HepG2 (cell line): ENCODE results near the gene TMEM95. TPM values are rescaled to one million over a fixed set of nuclear protein-coding genes. Genes with fewer than 3 reads are reported as not detected.

Experiments used
- AGO1 ChIP-seq: fragments of 200-400 bp; formaldehyde crosslinking; IDR thresholded peaks from 2 replicates; pipeline ENCODE4 v1.6.1; 2017; ENCODE audit warnings: mild to moderate bottlenecking, low read depth, low read length, moderate library complexity; ENCODE audit not compliant: poor library complexity, severe bottlenecking
- CHCHD3 ChIP-seq: sonication (generic); formaldehyde crosslinking; IDR thresholded peaks from 2 replicates; pipeline ENCODE4 v1.8.0; 2022; ENCODE audit warnings: mild to moderate bottlenecking, missing genetic modification reagents, moderate library complexity
- CSRNP1 ChIP-seq: sonication (generic); formaldehyde crosslinking; IDR thresholded peaks from 2 replicates; pipeline ENCODE4 v1.8.1; 2023; ENCODE audit warnings: mild to moderate bottlenecking, missing genetic modification reagents
- NCOA1 ChIP-seq: sonication (generic); formaldehyde crosslinking; IDR thresholded peaks from 2 replicates; pipeline ENCODE4 v1.9.0; 2021; ENCODE audit warnings: missing genetic modification reagents
- XRCC5 ChIP-seq: fragments of 200-400 bp; formaldehyde crosslinking; optimal IDR thresholded peaks from 2 replicates; pipeline ENCODE3; 2017; ENCODE audit warnings: mild to moderate bottlenecking, low read length
- ZFP90 ChIP-seq: sonication (generic); formaldehyde crosslinking; IDR thresholded peaks from 2 replicates; pipeline ENCODE4 v1.8.0; 2022; ENCODE audit warnings: missing genetic modification reagents, mild to moderate bottlenecking, inconsistent platforms, borderline replicate concordance
- ZNF253 ChIP-seq: sonication (generic); formaldehyde crosslinking; IDR thresholded peaks from 2 replicates; pipeline ENCODE4 v1.8.0; 2022; ENCODE audit warnings: mild to moderate bottlenecking, missing genetic modification reagents, borderline replicate concordance
- ZNF703 ChIP-seq: sonication (generic); formaldehyde crosslinking; IDR thresholded peaks from 2 replicates; pipeline ENCODE4 v1.5.1; 2020; ENCODE audit warnings: missing genetic modification reagents, mild to moderate bottlenecking, moderate library complexity, borderline replicate concordance
- ZNF773 ChIP-seq: sonication (generic); formaldehyde crosslinking; IDR thresholded peaks from 2 replicates; pipeline ENCODE4 v1.4.0; 2020; ENCODE audit warnings: missing genetic modification reagents, borderline replicate concordance
- ZSCAN20 ChIP-seq: sonication (generic); formaldehyde crosslinking; IDR thresholded peaks from 2 replicates; pipeline ENCODE4 v1.4.0; 2020; ENCODE audit warnings: missing genetic modification reagents, mild to moderate bottlenecking, borderline replicate concordance
- polyA plus RNA-seq, 8 experiments: library from polyadenylated mRNA; depleted of rRNA in 3 of 8; stranded (reverse) in 7 of 8; unstranded in 1 of 8; fragments of >200 nt; fragmentation: Illumina TruSeq in 4 of 8; extraction: Trizol in 4 of 8; gene quantifications; 2 replicates each; pipeline versions ENCODE4 v1.2.1 to v1.2.3, GENCODE V29; 2011 to 2016; ENCODE audit warnings: low read depth in 4 of 8, missing spikeins in 1 of 8, mixed read lengths in 1 of 8; ENCODE audit not compliant: insufficient read depth in 1 of 8
- total RNA-seq, 5 experiments: library from RNA; depleted of rRNA; stranded (reverse); fragments of >200 nt; fragmentation: Illumina TruSeq; extraction: Trizol; gene quantifications; 2 replicates each; pipeline ENCODE4 v1.2.3, GENCODE V29; 2016; ENCODE audit warnings: low read depth in 1 of 5
- TF ChIP-seq, protein P1 (sequence below): sonication (generic); formaldehyde crosslinking; IDR thresholded peaks from 2 replicates; pipeline ENCODE4 v1.5.0; 2020; ENCODE audit warnings: mild to moderate bottlenecking, missing genetic modification reagents, moderate library complexity
- TF ChIP-seq, protein P2 (sequence below): sonication (generic); formaldehyde crosslinking; IDR thresholded peaks from 2 replicates; pipeline ENCODE4 v1.5.0; 2020; ENCODE audit warnings: missing genetic modification reagents, mild to moderate bottlenecking, borderline replicate concordance

TMEM95 gene
- total and polyA plus RNA-seq, 2 of the 13 experiments (the other 11 are each of a cell fraction or from before 2014, with no cell fraction given) = not detected

GRCh38 chr17:7314719-7315569 is 40.0 kb upstream of the TMEM95 start, which contains the start of gene GPS2 (continued):
- no peak for TF ChIP-seq ZNF773 (CRISPR knock-in tag)
- peak; percentile 77; the same call in 1 of the 2 replicates for TF ChIP-seq CSRNP1
- peak; percentile 81 for TF ChIP-seq AGO1
- no peak for TF ChIP-seq CHCHD3 (CRISPR knock-in tag)
- TF ChIP-seq NCOA1 (CRISPR knock-in tag) = no peak
- TF ChIP-seq, protein P1, sequence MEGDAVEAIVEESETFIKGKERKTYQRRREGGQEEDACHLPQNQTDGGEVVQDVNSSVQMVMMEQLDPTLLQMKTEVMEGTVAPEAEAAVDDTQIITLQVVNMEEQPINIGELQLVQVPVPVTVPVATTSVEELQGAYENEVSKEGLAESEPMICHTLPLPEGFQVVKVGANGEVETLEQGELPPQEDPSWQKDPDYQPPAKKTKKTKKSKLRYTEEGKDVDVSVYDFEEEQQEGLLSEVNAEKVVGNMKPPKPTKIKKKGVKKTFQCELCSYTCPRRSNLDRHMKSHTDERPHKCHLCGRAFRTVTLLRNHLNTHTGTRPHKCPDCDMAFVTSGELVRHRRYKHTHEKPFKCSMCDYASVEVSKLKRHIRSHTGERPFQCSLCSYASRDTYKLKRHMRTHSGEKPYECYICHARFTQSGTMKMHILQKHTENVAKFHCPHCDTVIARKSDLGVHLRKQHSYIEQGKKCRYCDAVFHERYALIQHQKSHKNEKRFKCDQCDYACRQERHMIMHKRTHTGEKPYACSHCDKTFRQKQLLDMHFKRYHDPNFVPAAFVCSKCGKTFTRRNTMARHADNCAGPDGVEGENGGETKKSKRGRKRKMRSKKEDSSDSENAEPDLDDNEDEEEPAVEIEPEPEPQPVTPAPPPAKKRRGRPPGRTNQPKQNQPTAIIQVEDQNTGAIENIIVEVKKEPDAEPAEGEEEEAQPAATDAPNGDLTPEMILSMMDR = peak; percentile 26
- no peak for TF ChIP-seq ZNF703 (CRISPR knock-in tag)
- TF ChIP-seq, protein P2, sequence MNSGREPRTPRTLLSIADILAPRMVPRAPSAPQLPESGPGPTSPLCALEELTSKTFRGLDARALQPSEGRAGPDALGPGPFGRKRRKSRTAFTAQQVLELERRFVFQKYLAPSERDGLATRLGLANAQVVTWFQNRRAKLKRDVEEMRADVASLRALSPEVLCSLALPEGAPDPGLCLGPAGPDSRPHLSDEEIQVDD = peak; percentile 36; the same call in 1 of the 2 replicates
- TF ChIP-seq ZFP90 (CRISPR knock-in tag) = 0 out of 2 replicates have a peak, but pooled peaks have one; percentile 42
- peak; percentile 58 for TF ChIP-seq XRCC5
- no peak for TF ChIP-seq ZSCAN20 (CRISPR knock-in tag)
- no peak for TF ChIP-seq ZNF253 (CRISPR knock-in tag)
